GM21529 (cell line): ENCODE data around the gene TSPOAP1.

Source experiments
- ATAC-seq: cut with Tn5 transposase; IDR thresholded peaks from one replicate; pipeline ENCODE4 v1.9.1; 2021; ENCODE audit not compliant: unreplicated experiment

TSPOAP1 gene

DNA sequence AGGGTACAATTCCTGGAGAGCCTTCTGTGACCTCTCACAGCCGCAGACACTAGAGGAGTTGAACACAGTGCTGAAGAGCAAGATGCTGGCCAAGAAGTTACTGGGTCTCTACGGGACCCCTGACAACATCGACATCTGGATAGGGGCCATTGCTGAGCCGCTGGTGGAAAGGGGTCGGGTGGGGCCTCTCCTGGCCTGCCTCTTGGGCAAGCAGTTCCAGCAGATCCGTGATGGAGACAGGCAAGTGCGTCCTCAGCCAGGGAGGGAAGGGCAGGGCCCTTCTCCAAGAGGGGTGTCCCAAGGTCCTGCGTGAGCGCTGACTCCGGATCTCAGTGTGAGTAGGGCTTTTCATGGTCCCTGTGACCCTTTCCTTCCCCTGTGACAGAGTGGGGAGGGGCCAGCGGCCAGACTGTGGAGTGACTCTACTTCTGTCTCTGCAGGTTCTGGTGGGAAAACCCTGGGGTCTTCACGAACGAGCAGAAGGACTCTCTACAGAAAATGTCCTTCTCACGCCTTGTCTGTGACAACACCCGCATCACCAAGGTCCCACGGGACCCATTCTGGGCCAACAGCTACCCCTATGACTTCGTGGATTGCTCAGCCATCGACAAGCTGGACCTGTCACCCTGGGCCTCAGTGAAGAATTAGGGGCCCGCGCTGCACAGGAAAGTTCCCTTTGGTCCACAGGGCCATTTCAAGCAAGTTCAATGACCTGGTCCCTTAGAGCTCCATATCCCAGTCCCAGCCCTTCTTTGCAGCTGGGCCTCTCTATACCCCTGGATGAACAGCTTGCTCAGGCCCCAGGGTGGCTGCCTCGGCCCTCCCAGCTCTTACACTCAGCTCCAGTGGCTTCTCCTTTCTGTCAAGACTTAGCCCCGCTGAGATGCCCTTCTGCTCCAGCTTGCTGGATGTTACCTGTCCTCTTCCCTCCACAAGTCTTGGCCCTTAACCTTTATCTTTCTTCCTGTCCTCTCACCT, 61.0 kb downstream of the TSPOAP1 start:
- no peak for ATAC-seq

DNA sequence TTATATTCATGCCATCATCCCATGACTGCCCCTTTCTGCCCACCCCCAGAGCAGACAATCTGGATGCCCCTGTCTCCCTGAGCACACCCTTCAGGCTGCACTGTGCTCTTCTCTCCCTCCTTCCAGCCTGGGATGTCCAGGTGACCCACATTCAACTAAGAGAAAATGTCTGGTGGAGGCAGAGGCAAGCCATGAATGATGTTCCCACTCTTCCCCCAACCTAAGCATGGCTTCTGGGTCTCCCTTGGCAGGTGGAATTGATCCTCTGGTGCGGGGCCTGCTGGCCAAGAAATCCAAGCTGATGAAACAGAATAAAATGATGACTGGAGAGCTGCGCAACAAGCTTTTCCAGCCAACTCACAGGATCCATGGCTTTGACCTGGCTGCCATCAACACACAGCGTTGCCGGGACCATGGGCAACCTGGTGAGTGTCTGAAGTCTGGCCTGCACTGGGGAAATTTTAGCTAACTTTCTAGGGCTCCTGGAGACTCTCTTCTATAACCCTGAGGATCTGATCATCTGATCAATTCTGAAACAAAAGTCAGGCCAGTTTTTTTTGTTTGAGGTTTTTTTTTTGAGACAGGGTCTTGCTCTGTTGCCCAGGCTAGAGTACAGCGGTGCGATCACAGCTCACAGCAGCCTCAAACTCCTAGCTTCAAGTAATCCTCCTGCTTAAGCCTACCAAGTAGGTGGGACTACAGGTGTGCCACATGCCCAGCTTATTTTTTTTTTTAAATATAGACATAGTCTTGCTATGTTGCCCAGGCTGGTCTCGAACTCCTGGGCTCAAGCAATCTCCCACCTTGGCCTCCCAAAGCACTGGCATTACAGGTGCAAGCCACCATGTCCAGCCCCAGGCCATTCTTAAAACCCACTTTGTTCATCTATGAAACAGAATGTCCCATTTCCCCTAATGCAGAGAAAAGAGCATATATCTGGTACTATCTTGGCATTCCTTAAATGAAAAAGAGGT, 62.4 kb downstream of the TSPOAP1 start:
- ATAC-seq, result no peak

DNA sequence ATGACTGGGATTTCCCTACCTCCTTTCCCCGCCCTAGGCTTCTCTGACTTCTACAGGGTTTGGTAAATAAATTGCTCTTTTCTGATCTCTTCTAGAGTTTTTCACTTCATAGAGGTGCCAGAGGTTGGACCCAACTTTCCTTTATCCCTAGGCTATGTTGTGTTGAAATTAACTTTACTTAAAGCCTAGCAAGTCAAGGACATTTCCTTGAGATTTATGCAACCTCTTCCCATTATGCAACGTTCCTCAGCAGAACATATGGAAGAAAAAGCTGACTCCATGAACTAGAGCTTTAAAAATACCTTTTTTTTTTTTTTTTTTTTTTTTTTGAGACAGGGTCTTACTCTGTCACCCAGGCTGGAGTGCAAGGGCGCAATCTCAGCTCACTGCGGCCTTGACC, 63.3 kb downstream of the TSPOAP1 start:
- ATAC-seq, result no peak

DNA sequence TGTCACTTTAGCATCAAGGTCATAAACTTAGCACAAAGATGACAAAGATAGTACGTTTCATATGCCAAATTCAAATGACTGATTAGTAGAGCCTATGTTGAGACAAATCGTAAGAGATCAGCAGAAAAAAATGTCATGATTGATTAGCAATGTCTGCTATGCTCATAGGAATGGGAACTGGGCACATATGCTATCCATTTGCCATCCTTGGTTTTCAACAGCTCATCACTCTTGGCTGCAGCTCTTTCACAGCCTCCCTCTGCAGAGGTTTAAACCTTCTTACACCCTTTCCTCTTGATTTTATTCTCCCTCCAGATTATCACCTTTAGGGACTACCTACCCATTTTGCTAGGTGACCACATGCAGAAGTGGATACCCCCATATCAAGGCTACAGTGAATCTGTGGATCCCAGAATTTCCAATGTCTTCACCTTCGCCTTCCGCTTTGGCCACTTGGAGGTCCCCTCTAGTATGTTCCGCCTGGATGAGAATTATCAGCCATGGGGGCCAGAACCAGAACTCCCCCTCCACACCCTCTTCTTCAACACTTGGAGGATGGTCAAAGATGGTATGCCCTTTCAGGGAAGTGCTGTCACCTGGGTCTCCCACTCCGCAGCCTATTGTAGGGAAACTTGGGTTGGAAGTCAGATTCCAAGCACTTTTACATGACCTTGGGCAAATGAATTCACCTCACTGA, 64.0 kb downstream of the TSPOAP1 start:
- ATAC-seq, result no peak

DNA sequence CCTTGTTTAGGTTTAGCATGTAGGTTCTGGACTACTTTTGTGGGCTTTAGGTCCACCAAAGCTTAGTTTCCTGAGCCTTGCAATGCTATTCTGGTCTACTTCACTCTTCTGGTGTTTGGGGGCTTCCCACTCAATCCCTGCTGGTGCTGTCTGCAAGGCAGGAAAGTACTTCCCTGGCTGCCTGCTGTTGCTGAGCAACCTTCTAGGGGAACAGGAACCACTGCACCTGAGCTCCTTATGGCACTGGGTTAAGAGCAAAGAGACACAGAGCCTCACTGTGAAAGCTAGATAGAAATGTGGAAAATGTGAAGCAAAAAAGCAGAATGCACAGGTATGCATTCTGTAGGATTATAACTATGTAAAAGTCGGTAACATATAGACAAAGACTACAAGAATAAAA, 64.8 kb downstream of the TSPOAP1 start:
- no peak for ATAC-seq

DNA sequence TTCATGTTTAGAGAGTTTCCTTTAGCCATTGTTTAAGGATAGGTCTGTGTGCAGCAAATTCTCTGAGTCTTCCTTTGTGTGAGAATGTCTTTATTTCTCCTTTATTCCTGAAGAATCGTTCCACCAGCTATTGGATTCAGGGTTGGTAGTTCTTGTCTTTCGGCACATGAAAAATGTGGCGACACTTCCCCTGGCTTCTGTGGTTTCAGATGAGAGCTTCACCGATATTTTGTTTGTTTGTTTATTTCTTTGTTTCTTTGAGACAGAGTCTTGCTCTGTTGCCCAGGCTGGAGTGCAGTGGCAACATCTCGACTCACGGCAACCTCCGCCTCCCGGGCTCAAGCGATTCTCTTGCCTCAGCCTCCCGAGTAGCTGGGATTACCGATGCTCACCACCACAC, 66.4 kb downstream of the TSPOAP1 start:
- no peak for ATAC-seq

DNA sequence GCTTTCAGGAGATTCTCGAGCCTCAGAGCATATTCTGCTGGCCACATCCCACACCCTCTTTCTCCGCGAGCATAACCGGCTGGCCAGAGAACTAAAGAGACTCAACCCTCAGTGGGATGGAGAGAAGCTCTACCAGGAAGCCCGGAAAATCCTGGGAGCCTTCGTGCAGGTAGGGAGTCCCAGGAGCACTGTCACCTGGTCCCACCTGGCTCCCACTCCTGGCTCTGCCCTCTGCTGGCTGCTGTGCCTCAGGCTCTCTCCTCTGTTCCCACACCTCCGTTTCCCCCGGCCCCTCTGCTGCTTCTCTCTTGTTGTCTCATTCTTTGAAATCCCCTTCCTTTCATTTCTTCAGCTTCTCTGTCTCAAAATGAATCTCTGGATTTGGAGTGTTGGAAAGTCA, 73.8 kb downstream of the TSPOAP1 start:
- ATAC-seq, result no peak

DNA sequence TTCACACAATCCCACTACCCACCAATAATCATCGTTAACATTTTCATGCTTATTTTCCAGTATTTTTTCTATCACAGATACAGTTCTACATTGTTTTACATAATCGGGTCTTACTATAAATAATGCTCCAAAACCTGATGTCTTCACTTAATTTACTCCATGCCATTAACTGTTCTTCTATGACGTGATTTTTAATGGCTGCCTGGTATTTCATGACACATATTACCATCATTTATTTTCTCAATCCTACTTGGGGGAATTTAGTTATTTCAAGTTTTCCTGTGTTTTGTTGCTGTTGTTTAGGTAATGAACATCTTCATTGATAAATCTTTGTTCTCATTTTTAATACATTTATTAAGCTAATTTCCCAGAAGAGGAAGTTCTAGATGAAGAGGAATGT, 75.5 kb downstream of the TSPOAP1 start:
- ATAC-seq, result no peak

DNA sequence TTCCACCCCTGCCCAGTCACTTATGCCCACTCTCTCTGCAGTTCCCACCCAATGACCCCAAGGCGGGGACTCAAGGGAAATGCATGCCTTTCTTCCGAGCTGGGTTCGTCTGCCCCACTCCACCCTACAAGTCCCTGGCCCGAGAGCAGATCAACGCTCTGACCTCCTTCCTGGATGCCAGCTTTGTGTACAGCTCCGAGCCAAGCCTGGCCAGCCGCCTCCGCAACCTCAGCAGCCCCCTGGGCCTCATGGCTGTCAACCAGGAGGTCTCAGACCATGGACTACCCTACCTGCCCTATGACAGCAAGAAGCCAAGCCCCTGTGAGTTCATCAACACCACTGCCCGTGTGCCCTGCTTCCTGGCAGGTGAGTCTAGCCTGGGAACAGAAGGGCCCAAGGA, 76.5 kb downstream of the TSPOAP1 start:
- ATAC-seq, result no peak
